ENCODE data around the gene L3MBTL4.
"Not testable (repeated sequence)": the region's sequence is repeated elsewhere in the genome, so short reads cannot be mapped to it uniquely, and the experiment has no call there.

L3MBTL4 gene

GRCh38 chr18:6311456-6312215, 103.1 kb downstream of the L3MBTL4 start:
- no peak for DNase-seq (ENCODE audit: low read depth in 3 of 3)

- DNase-seq (ENCODE audit: low read depth in 3 of 3), result no peak
Observed at GRCh38 chr18:6310714-6311113, 104.0 kb downstream of the L3MBTL4 start.

DNA sequence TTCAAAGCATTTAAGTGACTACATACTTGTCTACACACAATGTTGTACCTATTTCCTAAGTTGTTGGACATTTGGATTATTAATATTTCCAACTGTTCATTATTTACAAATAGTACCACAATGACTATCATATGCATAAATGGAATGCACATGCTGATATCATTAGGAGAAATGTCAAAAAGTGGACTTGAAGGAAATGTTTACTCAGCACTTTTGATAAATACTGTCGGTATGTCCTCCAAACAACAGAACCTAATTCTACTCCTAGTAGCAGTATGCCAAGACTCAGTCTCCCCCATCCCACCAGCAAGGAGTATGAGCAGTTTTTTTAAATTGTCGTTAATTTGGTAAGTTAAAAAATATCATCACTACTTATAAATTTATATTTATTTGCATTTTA, 116.8 kb downstream of the L3MBTL4 start:
- DNase-seq (ENCODE audit: low read depth in 3 of 3), result no peak

DNA sequence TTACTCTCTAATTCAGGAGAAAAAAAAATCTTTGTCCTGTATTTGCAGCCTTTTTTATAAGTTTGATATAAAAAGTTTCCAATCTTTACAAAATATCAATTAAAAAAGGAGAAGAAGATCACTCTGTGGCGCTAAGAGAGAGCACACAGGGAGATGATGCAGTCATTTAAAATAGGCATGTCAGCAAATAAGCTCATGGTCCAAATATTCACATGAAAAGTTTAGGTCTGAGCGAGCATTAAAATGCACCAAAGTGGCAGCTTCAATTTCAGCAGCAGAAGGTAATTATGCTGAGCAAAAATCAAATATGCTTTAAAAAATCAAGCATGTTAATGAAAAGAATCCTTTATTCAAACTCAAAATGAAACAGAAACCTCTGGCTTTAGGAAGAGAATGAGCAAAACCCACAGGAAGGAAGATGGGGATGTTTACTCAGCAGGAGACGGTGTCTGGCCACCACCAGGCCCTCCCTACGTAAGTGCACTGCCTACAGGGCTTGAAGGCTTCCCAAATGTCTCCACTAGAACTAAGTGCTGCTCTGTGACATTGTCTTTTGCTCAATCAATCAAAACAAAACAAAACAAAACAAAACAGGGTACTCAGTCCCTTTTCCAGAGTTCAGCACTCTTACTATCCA, 120.4 kb downstream of the L3MBTL4 start:
- DNase-seq (ENCODE audit: low read depth in 3 of 3), result no peak

DNA sequence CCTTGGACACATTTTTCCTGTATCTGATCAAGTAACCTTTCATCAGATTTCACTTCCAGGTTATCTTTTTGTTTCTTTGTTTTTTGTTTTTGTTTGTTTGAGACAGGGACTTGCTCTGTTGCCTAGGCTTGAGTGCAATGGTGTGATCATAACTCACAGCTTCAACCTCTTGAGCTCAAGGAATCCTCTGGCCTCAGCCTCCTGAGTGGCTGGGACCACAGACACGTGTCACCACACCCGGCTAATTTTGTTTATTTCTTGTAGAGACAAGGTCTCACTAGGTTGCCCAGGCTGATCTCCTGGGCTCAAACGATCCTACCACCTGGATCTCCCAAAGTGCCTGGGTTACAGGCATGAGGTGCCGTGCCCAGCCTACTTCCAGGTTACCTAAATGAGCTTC, 124.9 kb downstream of the L3MBTL4 start:
- no peak for DNase-seq (ENCODE audit: low read depth in 3 of 3)

DNA sequence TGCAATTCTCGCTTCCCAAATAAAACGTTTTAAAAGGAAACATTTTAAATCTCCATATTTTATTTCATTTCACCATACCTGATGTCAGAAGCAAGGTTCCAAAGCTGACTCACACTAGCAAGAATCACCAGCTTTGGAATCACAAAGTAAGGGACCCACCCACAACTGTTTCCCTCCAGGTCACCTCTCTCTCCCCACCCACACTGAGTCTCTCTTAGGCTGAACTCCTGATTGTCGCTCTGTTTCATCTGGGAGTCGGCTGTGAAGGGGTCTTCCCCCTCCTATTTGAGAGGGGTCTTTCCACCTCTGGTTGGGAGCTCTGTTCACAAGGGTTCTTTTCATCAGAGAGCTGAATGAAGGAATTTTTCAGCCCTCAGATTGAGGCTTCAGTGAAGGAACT, 128.1 kb downstream of the L3MBTL4 start:
- DNase-seq (ENCODE audit: low read depth in 3 of 3), result no peak

GRCh38 chr18:6284761-6285160, 129.9 kb downstream of the L3MBTL4 start:
- no peak for DNase-seq (ENCODE audit: low read depth in 3 of 3)

GRCh38 chr18:6284300-6284699, 130.4 kb downstream of the L3MBTL4 start:
- DNase-seq (ENCODE audit: low read depth in 3 of 3), result no peak

GRCh38 chr18:6281874-6282273, 132.8 kb downstream of the L3MBTL4 start:
- DNase-seq (ENCODE audit: low read depth in 3 of 3), result no peak

DNA sequence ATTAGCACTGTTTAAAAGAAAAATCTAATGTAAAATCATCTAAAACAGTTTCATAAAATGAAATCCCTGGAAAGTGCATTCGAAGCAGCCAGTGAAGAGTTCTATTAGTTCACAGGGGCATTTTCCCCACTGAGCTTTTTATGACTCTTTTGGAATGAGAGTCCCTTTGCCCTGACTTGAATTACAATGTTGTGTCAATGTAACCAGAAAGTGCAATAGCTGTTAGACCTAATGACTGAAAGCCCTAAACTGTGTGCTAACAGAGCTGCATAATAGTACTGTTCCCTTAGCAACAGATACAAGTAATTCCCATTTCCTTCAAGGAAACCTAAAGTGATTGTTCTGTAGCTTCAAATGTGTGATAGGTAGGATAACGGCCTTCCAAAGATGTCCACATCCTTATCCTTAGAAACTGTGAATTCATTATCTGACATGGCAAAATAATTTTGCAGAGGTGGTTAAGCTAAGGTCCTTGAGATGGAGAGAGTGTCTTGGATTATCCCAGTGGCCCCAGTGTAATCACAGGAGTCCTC, 134.4 kb downstream of the L3MBTL4 start:
- no peak for DNase-seq (ENCODE audit: low read depth in 3 of 3)

- no peak for DNase-seq (ENCODE audit: low read depth in 3 of 3)
Observed at GRCh38 chr18:6279308-6279707, 135.4 kb downstream of the L3MBTL4 start.

GRCh38 chr18:6273423-6273822, 141.3 kb downstream of the L3MBTL4 start:
- DNase-seq (ENCODE audit: low read depth in 3 of 3), result no peak

DNA sequence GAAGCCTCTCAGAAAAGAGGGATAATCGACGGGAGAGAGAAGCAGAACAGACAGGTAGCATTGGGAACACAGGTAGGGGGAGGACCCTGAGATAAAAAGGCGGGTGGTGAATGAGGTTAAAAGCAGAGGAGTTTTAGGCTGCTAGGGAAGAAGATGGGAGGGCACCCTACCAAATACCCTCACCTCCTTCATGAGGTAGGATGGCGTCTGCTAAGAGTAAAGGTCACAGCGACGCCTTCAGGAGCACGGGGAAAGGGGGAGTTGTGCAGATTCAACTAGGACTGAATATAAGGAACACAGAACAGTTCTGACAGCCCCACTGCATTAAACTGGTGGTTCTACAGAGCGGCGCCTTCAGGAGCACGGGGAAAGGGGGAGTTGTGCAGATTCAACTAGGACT, 142.6 kb downstream of the L3MBTL4 start:
- not testable (repeated sequence) for DNase-seq (ENCODE audit: low read depth in 3 of 3)

DNA sequence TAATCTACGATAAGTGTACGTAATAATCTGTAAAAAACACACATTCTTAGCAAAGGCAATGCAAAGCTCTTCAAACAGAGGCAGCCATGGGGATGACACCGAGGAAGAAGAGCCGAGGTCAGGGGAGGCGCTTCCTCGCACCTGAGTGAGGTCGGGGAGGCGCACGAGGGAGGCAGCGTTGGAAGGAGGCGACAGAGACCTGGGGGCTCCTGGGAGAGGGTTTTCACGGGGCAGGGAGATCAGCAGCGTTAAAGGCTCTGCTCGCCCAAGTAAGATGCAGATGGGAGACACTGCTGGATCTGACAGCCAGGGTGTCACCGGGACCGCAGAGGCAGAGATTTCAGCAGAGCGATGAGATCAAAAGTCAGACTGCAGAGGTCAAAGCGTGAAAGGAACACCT, 143.1 kb downstream of the L3MBTL4 start:
- DNase-seq (ENCODE audit: low read depth in 3 of 3), result no peak

DNA sequence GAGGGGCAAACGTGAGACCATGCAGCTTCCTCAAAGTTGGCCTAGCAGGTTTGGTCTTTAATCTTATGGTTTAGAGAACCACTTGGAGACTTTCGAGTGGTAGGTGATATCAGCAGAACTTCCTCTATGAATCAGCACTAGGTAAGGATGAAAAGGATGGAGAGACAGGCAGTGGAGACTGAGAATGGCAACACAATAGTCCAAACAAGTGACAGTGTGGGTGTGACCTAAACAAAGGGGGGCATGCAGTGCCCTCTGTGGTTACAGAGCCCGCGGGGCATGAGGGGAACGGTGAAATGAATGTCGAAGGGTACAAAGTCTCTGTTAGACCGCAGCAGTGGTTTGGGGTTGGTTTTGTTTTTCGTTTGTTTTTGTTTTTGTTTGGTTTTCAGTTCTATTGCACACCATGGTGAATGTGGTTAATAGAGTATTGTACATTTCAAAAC, 143.9 kb downstream of the L3MBTL4 start:
- DNase-seq (ENCODE audit: low read depth in 3 of 3), result no peak

DNA sequence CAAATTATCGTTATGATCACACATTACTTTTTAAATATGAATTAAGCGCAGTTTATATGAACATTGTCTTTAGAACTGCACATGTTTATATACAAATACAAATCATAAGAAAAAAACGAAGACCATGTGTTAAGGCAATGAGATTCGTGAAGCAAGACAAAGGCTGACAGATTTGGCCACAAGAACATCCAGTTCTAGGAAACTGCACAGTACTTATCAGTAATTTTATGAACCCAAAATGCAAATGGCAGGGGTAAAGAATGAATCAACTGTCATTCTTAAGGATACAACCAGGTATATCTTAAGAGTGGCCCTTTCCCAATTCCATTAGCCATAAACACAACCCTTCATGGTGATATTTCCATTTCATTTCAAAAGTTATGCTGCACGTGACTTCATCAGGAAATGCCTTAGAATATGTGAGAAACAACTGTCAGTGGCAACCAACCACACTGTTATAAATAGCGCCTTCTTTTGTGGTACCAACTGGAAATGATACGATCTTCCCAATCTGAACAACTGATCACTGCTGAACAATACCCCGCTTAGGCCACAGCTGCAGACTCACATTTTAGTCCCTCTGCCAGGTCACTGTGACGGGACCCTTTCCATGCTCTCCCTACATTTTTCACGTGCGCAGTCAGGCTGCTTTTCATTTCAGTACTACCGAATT, 144.9 kb downstream of the L3MBTL4 start:
- DNase-seq (ENCODE audit: low read depth in 3 of 3), result no peak

DNA sequence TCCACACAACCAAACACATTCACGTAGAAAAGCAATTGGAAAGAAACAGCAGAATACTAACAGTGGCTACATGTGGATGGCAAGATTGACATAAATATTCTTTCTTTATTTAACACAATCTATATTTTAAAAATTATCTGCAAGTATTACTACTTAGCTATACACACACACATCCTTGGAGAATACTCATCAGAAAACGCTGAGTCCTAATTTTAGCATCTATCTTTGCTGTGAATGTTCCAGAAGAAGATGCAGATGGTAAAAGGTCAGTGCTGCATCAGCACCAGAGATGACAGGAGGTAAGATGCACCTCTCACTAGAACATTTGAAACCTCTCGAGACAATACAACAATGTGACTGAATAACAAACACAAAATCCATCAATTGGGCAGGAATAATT, 148.5 kb downstream of the L3MBTL4 start:
- no peak for DNase-seq (ENCODE audit: low read depth in 3 of 3)

DNA sequence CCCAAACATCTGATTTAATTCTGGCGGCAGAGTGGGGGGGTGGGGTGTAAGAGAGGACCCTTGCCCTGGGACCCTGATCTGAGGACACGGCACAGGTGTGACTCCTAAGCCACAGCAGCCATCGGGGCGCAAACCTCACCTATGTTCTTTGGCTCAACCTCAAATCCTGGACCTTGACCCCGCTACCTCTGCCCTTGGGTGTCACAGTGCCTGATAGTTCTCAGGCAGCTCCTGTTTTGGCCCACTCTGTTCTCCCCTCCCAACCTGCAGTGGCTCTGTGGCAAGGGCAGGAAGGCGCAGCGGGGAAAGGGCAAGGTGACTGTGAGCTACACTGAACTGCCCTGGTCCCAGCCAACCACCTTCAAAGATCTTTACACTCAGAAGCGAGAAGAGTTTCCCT, 152.8 kb downstream of the L3MBTL4 start:
- DNase-seq (ENCODE audit: low read depth in 3 of 3), result no peak

GRCh38 chr18:6259324-6259723, 155.4 kb downstream of the L3MBTL4 start:
- not testable (repeated sequence) for DNase-seq (ENCODE audit: low read depth in 3 of 3)

- no peak for DNase-seq (ENCODE audit: low read depth in 3 of 3)
Observed at GRCh38 chr18:6257950-6258349, 156.8 kb downstream of the L3MBTL4 start.

DNA sequence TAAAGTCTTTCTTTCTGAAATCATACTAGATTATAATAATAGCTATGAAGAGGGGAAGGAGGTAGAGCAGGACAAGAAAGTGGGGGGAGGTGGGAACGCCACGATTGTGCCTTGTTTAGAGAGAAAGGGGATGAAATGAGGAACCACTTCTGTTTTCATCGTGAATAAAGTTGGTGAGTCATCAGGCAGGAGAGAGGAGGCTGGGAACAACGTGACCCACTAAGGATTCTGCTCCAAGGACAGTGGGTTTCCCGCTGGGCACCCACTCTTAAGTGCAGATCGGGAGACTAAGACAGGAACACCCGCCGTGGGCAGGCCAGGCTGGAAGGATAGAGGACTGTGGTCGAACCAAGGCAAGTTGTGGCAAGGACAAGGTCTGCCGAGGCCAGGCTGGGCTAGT, 158.2 kb downstream of the L3MBTL4 start:
- DNase-seq (ENCODE audit: low read depth in 3 of 3), result no peak

DNA sequence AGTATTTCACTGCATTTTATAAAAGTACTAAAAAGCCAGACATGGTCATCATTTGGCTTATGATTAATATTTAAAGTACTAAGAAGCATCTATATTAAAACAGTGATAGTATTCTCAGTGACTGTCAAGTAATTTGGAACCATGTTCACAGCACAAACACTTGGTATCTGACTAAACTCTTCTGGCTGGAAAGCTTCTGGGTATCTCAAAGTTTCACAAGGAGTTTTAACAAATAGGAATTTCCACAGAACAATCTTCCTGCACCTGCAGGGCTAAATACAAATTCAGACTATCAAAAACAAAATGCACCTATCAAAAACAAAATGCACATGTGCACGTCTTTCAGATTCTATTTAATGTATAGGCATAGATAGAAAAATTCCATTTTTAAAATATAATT, 158.8 kb downstream of the L3MBTL4 start:
- no peak for DNase-seq (ENCODE audit: low read depth in 3 of 3)
